Heart left ventricle (tissue), 13 donors: ENCODE results near the gene DIP2C.

Experiments used
- CTCF ChIP-seq, 12 donors: fragments of 200-600 bp; sonication (generic) in 4 of 12; IDR thresholded peaks; one replicate each; pipeline versions ENCODE4 v1.5.0 to v1.8.0; 2018 to 2022; ENCODE audit warnings: antibody characterized with exemption in 12 of 12, mild to moderate bottlenecking in 5 of 12
- POLR2A ChIP-seq, 2 donors: fragments of 450-650 bp; IDR thresholded peaks; one replicate each; pipeline ENCODE4 v1.6.1; 2017; ENCODE audit warnings: antibody characterized with exemption in 2 of 2, mild to moderate bottlenecking in 2 of 2, moderate library complexity in 2 of 2
- donor health status: ischemic (EF 13 %, LVEDD 7.1; RV severe dilation, severe dysfunction).
- donor health status: DM: no; HTN: yes; CAD: no.
- donor health status: DM: no; HTN: no; CAD: no.
- donor health status: ischemic (EF 25% LVEDD 6.9; RV normal size, moderate dysfunction).
- donor health status: ischemic (EF 25% LVEDD 5.7; RV mildly dilated, moderate dysfunction).
- donor health status: ischemic (EF 35%, LVEDD 5.7; RV mildly dilated, moderate dysfunction).
- donor health status: nonischemic (EF 11% LVEDD 7.7; RV severe dilation, severe dysfunction).
- donor health status: DM: yes; HTN: yes; CAD: no.
- donor health status: PGD.
- donor health status: ischemic (EF 29% LVEDD 5.4; RV normal size, mild dysfunction).
- donor health status: nonischemic (EF 23%, LVEDD 6.1; RV moderate dilation, normal function).

DNA sequence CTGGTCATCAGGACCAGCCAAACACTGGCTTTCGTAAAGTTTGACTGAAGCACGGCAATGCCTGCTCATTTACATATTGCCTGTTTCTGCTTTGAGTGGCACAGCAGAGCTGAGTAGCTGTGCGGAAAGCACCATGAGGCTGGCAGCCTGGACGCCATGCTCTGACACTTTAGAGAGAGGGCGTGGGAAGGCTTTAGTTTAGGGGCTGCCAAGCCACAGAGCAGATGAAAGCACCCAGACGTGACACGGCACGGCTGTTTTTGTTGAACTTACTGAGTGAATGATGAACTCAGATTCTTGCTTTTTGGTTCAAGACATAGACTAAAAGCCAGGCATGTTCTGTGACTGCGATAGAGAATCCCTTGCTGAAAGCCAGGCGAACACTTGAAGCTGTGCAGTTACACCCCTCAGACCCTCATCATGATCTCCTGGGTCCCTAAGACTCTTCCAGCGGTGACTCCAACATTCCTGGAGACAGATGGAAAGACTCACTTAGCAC is 372.1 kb downstream of the DIP2C start:
- TF ChIP-seq CTCF (IDR thresholded peaks at IDR 0.05) (no peak), POLR2A (IDR thresholded peaks at IDR 0.05) (no peak)
